Measurements from ENCODE around the gene INPP4B.

The INPP4B gene

GRCh38 chr4:142845293-142846107, 601 bp downstream of the INPP4B start:
- TF ChIP-seq CTCF (IDR thresholded peaks at IDR 0.05) (no peak), ZFX (IDR thresholded peaks at IDR 0.05; ENCODE audit: borderline replicate concordance) (no peak)
- no peak overlapping the region for H3K27ac ChIP-seq

GRCh38 chr4:142844782-142845181, 1.3 kb downstream of the INPP4B start:
- H3K27ac ChIP-seq = no peak overlapping the region
- TF ChIP-seq CTCF (IDR thresholded peaks at IDR 0.05) = no peak
- no peak for TF ChIP-seq ZFX (IDR thresholded peaks at IDR 0.05; ENCODE audit: borderline replicate concordance)

GRCh38 chr4:142840516-142841123, 5.5 kb downstream of the INPP4B start:
- TF ChIP-seq CTCF (IDR thresholded peaks at IDR 0.05) = peak; percentile 84
- no peak for TF ChIP-seq ZFX (IDR thresholded peaks at IDR 0.05; ENCODE audit: borderline replicate concordance)

GRCh38 chr4:142838778-142839177, 7.3 kb downstream of the INPP4B start:
- no peak overlapping the region for H3K27ac ChIP-seq
- TF ChIP-seq CTCF (IDR thresholded peaks at IDR 0.05) = no peak
- no peak for TF ChIP-seq ZFX (IDR thresholded peaks at IDR 0.05; ENCODE audit: borderline replicate concordance)

More at GRCh38 chr4:142840516-142841123, 5.5 kb downstream of the INPP4B start:
- H3K27ac ChIP-seq = no peak overlapping the region

GRCh38 chr4:142832022-142832421, 14.1 kb downstream of the INPP4B start:
- TF ChIP-seq CTCF (IDR thresholded peaks at IDR 0.05) (no peak), ZFX (IDR thresholded peaks at IDR 0.05; ENCODE audit: borderline replicate concordance) (no peak)
- no peak overlapping the region for H3K27ac ChIP-seq

GRCh38 chr4:142826503-142827241, 19.4 kb downstream of the INPP4B start:
- TF ChIP-seq ZFX (IDR thresholded peaks at IDR 0.05; ENCODE audit: borderline replicate concordance) (no peak), CTCF (IDR thresholded peaks at IDR 0.05) (no peak)

More at GRCh38 chr4:142826503-142827241, 19.4 kb downstream of the INPP4B start:
- no peak overlapping the region for H3K27ac ChIP-seq

Data from 22Rv1 (cell line).